GM19455 (cell line): ENCODE results near the gene IRF2BPL.

ENCODE experiments used
- ATAC-seq: cut with Tn5 transposase; IDR thresholded peaks from one replicate; pipeline ENCODE4 v1.9.1; 2021; ENCODE audit not compliant: unreplicated experiment

IRF2BPL gene

GRCh38 chr14:77028384-77029231 lies at the start of gene IRF2BPL:
Gene IRF2BPL, minus strand, starts transcription at chr14:77028708. Its CDS starts 916 bp downstream, at chr14:77027792.
- peak; percentile 72 for ATAC-seq

DNA sequence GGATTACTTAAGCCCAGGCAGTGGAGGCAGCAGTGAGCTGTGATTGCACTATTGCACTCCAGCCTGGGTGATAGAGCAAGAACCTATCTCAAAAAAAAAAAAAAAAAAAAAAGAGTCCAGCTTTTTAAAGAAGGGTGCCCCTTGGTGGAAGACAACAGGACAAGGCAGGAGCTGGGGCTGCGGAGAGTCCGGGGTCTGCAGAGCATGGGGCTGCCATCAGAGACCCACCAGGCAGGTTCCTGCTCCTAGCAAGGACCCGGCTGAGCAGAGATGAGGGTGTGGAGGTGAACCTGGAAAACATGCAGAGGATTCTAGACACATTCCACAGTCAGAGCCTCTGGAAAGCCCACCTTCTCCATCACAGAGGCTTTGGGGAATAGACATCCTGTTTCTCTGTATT lies 48.5 kb upstream of the IRF2BPL start:
- no peak for ATAC-seq

- no peak for ATAC-seq
Observed at GRCh38 chr14:77076113-77076631, 47.7 kb upstream of the IRF2BPL start.

- ATAC-seq = no peak
Observed at GRCh38 chr14:77074969-77075368, 46.5 kb upstream of the IRF2BPL start.

GRCh38 chr14:77071938-77072388 lies 43.5 kb upstream of the IRF2BPL start:
- ATAC-seq = no peak

DNA sequence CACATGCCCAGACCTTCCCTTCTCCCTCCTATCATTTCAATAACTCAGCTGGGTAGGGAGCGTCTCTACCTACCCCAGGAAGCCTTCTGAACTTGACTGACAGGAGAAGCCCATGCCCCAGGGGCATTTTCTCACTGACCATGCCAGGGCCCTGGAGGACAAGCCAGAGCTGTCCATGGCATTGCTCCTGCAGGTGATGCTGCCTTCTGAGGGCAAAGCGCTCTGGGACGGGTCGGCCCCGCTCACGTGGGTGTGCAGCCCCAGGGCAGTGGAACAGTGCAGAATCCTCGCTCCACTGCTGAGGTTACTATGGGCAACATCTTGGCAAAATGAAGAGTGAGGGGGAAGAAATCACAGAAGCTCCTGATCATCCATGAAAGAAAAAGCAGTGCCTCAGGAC lies 41.0 kb upstream of the IRF2BPL start:
- ATAC-seq = no peak

DNA sequence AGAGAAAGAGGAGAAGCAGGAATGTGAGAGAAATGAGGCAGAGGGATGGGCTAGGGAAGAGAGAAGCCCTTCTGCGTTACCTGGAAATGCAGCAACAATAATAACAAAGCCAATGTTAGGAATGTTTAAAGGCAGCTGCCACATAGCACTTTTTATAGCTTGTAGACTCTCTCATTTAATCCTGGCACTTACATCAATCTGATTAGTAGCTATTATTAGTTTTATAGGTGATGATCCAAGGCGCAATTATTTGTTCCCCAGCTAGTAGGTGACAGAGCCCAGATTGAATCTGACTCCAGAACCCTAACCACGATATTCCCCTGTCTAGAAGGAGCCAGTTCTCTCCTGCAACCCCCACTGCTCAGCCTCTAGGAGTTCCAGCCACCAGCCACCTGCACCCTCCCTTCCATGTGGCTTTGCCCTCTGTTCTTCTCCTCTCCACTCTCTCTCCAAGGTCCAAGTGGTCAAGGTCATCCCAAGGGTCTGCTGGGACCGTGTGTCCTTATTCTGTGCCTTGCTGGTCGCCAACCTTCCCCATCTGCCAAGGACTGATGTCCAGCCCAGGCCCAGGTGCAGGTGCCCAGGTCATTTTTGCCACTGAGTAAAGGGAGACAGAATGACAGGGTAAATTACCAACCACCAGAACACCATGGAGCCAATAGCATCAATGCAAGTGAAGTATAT lies 40.2 kb upstream of the IRF2BPL start:
- ATAC-seq = no peak

DNA sequence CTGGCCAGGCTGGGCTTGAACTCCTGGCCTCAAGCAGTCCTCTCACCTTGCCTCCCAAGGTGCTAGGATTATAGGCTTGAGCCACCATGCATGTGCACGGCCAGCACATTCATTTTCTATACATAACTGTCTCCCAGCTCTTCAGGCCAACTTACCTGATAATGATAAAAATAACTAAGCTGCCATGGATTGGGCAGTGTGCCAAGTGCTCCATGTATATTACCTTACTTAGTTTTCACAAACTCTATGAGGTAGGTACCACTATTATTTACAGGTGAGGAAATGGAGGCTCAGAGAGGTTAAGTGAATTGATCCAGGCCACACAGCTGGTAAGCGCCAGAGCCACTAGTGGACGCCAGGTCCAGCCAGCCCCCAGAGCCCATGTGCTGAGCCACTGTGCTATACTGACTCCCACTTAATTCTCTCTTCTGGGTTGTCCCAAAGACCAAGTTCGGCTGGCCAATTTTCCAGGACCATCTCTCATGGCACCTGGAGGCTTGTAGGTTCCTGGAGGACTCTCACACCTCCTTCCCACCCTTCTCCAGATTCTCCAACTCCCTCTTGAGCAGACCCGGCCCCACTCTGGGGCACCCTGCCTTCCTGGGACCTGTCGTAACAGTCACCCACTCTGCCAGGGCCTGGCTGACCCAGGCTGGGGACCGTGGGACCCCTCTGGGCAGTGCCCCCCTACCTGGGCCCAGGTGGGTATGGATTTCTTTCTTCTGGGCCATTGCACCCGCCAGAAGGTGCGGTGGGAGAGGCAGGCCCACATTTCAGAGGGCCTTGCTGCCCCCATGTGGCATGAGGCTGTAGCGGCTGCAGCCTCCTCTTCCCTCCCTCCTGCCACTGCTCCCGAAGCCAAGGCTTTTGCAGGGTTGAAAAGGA lies 39.4 kb upstream of the IRF2BPL start:
- peak; percentile 60 for ATAC-seq

DNA sequence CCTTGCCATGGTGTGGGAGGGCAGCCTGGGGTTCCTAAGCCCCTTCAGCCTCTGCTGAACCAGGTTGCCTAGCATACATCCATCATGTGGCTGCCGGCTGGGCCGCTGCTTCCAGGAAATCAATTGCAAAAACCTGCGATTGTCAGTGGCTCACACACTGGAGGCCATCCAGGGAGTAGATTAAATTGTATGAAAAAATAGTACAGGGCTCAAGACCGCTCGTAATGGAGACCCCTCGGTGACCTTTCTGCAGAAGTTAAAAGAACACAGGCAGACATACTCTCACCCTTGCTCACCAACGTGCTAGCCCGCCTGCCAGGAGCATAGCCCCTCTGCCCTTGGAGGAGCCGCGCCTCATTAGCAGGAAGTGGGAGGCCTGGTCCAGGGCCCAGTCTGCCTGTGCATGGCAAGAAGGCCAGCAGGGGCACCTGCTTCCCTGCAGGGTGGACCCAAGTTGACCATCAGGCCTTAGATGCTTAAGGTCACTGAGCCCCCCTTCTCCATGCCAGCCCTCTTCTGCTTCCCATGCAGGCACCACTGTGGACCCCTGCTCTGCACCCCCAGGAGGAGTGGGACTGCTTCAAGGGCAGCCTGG lies 38.2 kb upstream of the IRF2BPL start:
- ATAC-seq = no peak

DNA sequence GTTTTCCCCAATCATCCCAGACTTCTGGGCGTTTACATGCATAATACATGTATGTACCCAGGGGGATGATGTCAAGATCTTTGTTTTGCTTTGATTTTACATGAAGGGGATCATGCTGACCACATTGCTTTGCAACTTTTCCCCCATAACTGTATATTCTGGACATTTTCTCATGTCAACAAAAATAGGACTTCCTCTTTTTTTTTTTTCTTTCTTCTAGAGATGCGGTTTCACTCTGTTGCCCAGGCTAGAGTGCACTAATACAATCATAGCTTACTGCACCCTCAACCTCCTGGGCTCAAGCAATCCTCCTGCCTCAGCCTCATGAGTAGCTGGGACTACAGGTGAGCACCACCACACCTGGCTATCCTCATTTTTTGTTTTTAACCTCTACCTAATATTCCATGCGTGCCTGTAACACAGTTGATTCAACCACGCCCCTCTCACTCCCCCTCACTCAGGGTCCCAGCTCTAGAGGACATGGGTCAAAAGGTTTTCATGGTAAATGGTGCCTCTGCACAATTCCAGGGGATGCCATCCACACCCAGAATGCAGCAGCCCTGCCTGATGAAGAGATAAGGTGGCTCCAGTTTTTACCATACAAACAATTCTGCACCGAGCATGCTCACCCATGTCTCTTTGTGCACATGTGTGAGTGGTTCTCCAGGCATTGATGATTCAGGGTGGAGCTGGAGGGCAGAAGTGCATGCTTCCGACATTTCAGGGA lies 37.5 kb upstream of the IRF2BPL start:
- ATAC-seq = no peak

GRCh38 chr14:77064521-77065178 lies 36.1 kb upstream of the IRF2BPL start:
- no peak for ATAC-seq

- no peak for ATAC-seq
Observed at GRCh38 chr14:77063571-77064171, 35.2 kb upstream of the IRF2BPL start.

GRCh38 chr14:77062261-77062660 lies 33.8 kb upstream of the IRF2BPL start:
- no peak for ATAC-seq

DNA sequence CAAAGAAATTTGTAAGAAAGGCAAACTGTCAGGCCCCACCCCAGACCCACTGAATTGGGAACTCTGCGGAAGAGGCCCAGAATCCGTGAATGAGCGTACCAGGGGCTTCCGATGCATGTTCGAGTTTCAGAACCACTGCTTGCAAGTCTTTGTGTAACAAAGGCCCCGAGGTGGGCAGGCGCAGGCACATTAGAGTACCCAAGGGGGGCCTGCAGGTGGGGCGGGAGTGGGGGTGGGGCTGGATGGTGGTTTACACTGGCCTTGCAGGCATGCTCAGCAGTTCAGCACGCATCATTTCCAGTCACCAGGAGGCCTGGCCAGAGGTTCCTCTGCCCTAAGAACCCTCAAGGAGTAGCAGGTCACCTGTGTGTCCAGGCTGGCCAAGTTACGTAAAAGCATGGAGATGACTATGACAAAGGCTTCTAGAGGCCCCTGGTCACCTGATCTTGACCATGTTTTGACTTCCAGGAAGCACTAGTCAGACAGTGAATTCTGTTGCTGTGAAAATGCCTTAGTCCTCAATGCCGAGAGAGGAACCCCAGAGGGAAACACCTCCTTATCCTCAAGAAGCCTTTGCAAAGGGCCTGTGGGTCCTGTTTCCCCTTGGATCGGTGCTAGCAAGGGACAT lies 33.2 kb upstream of the IRF2BPL start:
- no peak for ATAC-seq

GRCh38 chr14:77059276-77059915 lies 30.9 kb upstream of the IRF2BPL start:
- no peak for ATAC-seq

DNA sequence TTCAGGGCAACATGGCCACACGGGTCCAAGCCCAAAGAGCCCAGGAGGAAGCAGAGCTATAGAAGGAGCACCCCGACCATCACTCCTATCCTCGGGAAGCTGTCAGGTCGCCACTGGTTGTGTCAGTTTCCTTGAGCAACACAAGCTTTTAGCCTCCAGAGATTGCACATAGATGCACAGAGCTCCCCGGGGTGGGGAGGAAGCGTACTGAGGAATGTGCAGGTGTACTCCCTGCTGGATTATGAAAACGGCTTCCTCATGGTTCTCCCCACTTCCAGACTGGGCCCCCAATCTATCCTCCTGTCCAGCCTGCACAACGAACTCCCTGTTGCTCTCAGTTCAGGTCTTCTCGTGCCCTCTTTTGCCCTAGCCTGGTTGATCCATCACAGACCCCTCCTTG lies 30.3 kb upstream of the IRF2BPL start:
- no peak for ATAC-seq

- ATAC-seq = no peak
Observed at GRCh38 chr14:77058117-77058516, 29.6 kb upstream of the IRF2BPL start.

- no peak for ATAC-seq
Observed at GRCh38 chr14:77055981-77056380, 27.5 kb upstream of the IRF2BPL start.
